Kidney glomerular epithelial cell (primary cell): ENCODE results near the gene ADCY3.

Source experiments
- DNase-seq: peaks from one replicate; lab custom pipeline; 2025; lab: John Stamatoyannopoulos, UW

ADCY3 gene

DNA sequence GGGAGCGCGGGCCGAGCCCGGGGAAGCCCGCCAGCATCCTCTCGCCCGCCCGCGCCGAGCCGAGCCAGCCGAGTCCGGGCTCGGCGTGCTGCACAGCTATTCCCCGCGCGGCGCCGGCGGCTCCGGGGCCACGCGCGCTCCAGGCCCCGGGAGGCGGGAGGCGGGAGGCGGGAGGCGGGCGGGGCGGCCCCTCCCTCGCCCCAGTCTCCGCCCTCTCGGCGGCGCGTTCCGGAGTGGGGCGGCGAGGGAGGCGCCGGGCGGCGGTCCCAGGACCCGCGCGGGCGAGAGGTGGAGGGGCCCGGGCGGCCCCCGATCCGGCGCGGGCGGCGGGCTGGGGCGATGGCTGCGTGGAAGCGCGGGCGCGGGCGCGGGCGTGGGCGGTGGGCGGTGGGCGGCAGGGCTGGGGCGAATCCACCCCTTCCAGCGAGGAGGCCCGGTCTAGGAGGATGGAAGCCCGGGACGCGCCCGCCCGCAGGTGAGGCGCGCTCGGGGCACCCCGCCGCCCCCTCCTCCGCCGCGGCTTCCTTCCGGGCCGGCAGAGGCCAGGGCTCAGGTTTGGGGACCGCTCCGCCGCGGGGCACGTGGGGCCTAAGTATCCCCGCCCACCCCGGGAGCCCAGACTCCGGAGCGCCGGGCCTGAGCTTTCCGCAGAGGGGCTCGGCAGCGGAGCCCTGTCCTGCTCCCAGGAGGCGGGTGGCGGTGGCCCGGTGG is at the start of gene ADCY3:
TSS of gene ADCY3 (minus strand) at position 140 of the 711 bp plus-strand sequence. CDS start 1,250 bp downstream, outside the sequence.
- DNase-seq: peak; percentile 16

DNA sequence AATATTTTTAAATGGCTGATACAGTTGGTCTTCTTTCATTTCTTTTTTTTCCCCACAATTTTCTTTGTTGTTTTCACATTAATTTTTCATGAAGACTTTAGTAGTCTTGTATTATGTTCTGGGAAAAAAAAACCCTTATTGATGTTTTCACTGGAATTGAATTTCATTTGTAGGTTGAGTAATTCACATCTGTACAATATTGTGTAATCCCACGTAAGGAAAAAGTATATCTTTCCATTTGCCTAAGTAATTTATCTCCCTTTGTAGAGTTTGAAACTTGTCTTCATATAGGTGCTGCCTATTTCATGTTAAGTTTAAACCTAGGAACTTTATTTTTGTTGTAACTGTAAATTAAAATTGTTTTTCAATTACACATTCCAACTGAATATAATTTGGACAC is 49.7 kb upstream of the ADCY3 start:
- no peak for DNase-seq

- no peak for DNase-seq
Measured at GRCh38 chr2:24961903-24962302, 41.9 kb upstream of the ADCY3 start.

DNA sequence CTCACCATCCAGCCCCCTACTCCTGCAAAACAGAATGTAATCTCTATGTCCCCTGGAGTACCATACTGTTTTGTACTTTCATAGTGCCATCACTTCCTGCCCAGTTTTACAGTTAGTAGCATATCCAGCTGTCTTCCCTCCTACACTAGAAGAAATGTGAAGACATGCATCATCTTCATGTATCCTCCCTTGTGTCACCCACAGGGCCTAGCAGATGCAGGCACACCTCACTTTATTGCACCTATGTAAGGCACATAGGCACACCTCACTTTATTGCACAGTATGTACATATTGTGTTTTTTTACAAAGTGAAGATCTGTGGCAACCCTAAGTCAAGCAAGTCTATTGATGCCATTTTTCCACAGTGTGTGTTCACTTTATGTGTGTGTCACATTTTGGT is 39.7 kb upstream of the ADCY3 start:
- DNase-seq: no peak

GRCh38 chr2:24958411-24958935 is 38.4 kb upstream of the ADCY3 start:
- no peak for DNase-seq

- DNase-seq: no peak
Measured at GRCh38 chr2:24957976-24958375, 37.9 kb upstream of the ADCY3 start.

DNA sequence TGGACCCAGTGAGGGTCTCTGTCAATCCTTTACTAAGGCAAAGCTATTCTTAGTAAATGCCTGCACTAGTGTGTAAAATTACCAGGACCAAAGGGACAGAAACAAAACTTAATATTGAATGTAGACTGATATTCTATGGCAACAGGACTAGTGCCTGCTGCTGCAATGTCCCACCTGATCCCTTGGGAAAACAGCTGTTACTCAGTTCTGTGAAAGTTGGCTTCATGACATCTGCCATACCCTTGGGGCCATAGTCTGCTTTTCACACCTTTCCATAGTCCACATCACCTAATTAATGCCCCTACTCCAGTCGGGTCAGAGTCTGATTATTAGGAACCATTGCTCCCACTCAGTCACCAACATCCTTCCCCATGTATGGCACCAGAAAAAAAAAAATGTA is 37.2 kb upstream of the ADCY3 start:
- DNase-seq: no peak

- no peak for DNase-seq
Measured at GRCh38 chr2:24955921-24956320, 35.9 kb upstream of the ADCY3 start.

GRCh38 chr2:24955232-24955631 is 35.2 kb upstream of the ADCY3 start:
- DNase-seq: no peak

DNA sequence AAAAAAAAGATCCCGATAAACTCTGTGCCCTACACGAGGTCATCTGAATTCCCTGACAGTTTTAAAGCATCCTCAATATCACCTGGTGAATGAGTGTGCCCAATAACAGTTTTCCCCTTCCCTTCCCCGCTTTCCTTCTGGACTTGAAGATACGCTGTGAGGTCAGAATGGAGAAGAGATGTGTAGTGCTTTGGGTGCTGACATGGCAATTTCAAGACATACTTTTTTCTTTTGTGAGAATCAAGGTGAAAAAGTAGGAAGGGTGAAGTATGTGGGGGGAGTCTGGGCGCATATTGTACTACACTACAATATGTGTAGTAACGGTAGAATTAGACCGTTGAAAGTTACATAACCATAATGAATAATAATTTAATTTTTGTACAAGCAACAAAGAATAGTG is 30.1 kb upstream of the ADCY3 start:
- DNase-seq: no peak

DNA sequence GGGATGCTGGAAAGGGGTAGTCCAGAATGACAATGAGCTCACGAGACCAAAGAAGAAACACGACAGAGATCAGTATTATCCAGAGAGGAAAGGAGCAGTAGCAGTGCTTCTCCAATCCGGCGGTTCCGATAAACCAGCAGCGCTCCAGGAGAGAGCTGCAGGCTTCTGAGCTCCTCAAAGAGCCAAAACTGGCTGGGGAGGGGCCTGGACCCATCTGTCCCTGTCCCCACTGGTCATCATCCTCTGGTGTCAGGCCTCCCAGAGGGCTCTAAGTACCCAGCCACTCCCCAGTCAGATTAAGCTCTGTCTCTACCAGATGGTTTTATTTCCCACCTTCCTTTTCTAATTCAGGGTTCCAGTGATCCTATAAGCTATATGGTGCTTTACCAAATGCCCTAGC is 28.5 kb upstream of the ADCY3 start:
- no peak for DNase-seq

- no peak for DNase-seq
Measured at GRCh38 chr2:24947561-24948157, 27.6 kb upstream of the ADCY3 start.

GRCh38 chr2:24945907-24946306 is 25.9 kb upstream of the ADCY3 start:
- no peak for DNase-seq

- no peak for DNase-seq
Measured at GRCh38 chr2:24943427-24944053, 23.5 kb upstream of the ADCY3 start.

GRCh38 chr2:24939353-24939752 is 19.3 kb upstream of the ADCY3 start:
- no peak for DNase-seq

DNA sequence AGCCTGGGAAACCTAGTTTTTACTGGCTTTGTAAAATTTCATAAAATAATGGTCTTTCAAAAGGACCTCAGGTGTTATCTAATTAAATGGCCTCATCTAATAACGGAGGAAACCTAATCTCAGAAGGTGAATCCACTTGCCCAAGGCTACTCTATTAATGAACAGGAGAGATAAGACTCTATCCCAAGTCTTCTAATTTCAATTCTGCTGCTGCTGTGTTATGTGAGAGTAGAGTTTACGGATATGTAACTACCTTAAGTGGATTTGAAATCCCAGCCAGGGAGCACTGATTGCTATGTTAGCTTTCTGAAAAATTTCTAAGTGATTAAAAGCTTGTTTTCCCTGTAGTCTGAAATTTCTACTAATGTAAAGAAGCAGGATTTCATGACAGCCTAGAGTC is 17.2 kb upstream of the ADCY3 start:
- no peak for DNase-seq

- no peak for DNase-seq
Measured at GRCh38 chr2:24935145-24935544, 15.1 kb upstream of the ADCY3 start.

GRCh38 chr2:24932715-24933114 is 12.7 kb upstream of the ADCY3 start:
- DNase-seq: no peak

GRCh38 chr2:24930768-24931167 is 10.7 kb upstream of the ADCY3 start:
- DNase-seq: no peak

DNA sequence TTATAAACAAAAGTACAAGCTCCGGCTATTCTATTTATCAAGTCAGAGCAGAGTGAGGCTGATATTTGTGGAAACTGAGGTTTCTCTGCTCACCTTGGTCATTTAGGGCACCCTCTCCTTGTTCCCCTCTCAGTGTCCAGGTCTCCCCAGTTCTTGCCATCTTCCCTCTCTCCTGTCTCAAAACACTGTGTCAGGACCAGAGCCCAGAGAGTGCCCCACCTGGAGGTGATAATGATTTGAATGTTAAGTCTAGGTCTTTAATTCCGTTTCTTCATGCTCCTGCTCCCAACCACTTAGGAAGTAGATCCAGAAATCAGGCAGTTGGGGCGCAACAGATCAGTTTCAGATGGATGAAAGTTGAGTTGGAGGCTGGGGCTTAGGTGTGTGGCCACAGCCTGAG is 9.2 kb upstream of the ADCY3 start:
- DNase-seq: no peak

- DNase-seq: no peak
Measured at GRCh38 chr2:24928036-24928435, 8.0 kb upstream of the ADCY3 start.

GRCh38 chr2:24926602-24927252 is 6.7 kb upstream of the ADCY3 start:
- no peak for DNase-seq

DNA sequence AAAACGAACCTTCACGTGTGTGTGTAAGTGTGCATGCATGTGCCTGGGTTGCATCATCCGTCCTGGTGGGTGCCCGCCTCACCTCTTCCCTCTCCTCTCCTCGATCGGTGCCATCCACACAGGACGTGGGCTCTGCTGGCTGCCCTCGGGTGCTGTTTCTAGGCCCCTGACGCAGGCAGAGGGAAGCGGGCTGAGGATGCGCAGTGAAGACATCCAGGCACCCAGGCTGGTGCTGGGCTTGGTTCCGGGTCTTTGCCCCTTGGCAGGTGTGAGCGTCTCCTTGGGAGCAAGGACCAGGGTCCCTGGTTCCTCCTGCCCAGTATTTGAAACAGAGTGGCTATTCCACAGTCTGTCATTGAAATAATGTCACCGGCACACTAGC is 6.2 kb upstream of the ADCY3 start:
- no peak for DNase-seq
